ENCODE results near the gene HPSE2.

GRCh38 chr10:98411768-98412167 is 823.9 kb downstream of the HPSE2 start:
- TF ChIP-seq POLR2AphosphoS5 (IDR thresholded peaks at IDR 0.05; ENCODE audit: borderline replicate concordance, low read depth, low read length) (no peak), EZH2 (IDR thresholded peaks at IDR 0.05) (no peak), FOXP2 (optimal IDR thresholded peaks at IDR 0.05; ENCODE audit: control extremely low read depth, extremely low read length, insufficient read depth) (no peak)
